BE2C (cell line): ENCODE results near the gene CCDC9B.

Experiments used
- DNase-seq: peaks from one replicate; pipeline ENCODE4 v3.0.0-alpha.2; 2020
- H3K27me3 ChIP-seq: fragments of 250-450 bp; sonication (Bioruptor Pico); 2 replicates; pipeline ENCODE4 v1.5.1; 2020; ENCODE audit warnings: mild to moderate bottlenecking
- H3K36me3 ChIP-seq: fragments of 250-450 bp; sonication (Bioruptor Pico); 2 replicates; pipeline ENCODE4 v1.5.1; 2020; ENCODE audit warnings: mild to moderate bottlenecking
- H3K4me1 ChIP-seq: fragments of 250-450 bp; sonication (Bioruptor Pico); 2 replicates; pipeline ENCODE4 v1.5.1; 2020
- H3K4me3 ChIP-seq: 2 replicates; pipeline ENCODE4 v1.5.1; 2011; ENCODE audit warnings: low read depth, low read length
- H3K9me3 ChIP-seq: fragments of 250-450 bp; sonication (Bioruptor Pico); 2 replicates; pipeline ENCODE4 v1.5.1; 2020
- CTCF ChIP-seq: IDR thresholded peaks from 2 replicates; pipeline ENCODE4 v1.5.1; 2012; ENCODE audit warnings: mild to moderate bottlenecking, low read depth, low read length

Gene CCDC9B

GRCh38 chr15:40306371-40306770, 34.4 kb downstream of the CCDC9B start:
- TF ChIP-seq CTCF: no peak
- Histone ChIP-seq H3K27me3 (no peaks in the 10 kb centered on the region), H3K9me3 (no peaks in the 10 kb centered on the region), H3K36me3 (no peaks in the 10 kb centered on the region), H3K4me1 (peaks cover 11% of the 10 kb centered on the region), H3K4me3 (no peak overlapping the region)
- DNase-seq: no peak

GRCh38 chr15:40305281-40305680, 35.5 kb downstream of the CCDC9B start:
- Histone ChIP-seq H3K27me3 (no peaks in the 10 kb centered on the region), H3K4me3 (no peak overlapping the region), H3K9me3 (no peaks in the 10 kb centered on the region), H3K36me3 (no peaks in the 10 kb centered on the region), H3K4me1 (peaks cover 14% of the 10 kb centered on the region)
- no peak for DNase-seq
- no peak for TF ChIP-seq CTCF

- H3K36me3 ChIP-seq: no peaks in the 10 kb centered on the region
- no peak for TF ChIP-seq CTCF
- no peaks in the 10 kb centered on the region for H3K9me3 ChIP-seq
- no peak for DNase-seq
- H3K4me1 ChIP-seq: peaks cover 14% of the 10 kb centered on the region
- H3K4me3 ChIP-seq: no peak overlapping the region
- H3K27me3 ChIP-seq: no peaks in the 10 kb centered on the region
Observed at GRCh38 chr15:40303576-40303975, 37.2 kb downstream of the CCDC9B start.

GRCh38 chr15:40302981-40303380, 37.8 kb downstream of the CCDC9B start:
- no peaks in the 10 kb centered on the region for H3K36me3 ChIP-seq
- TF ChIP-seq CTCF: no peak

GRCh38 chr15:40302288-40302886, 38.4 kb downstream of the CCDC9B start:
- Histone ChIP-seq H3K27me3 (no peaks in the 10 kb centered on the region), H3K4me1 (peaks cover 14% of the 10 kb centered on the region), H3K36me3 (no peaks in the 10 kb centered on the region), H3K9me3 (no peaks in the 10 kb centered on the region), H3K4me3 (no peak overlapping the region)
- DNase-seq: no peak
- TF ChIP-seq CTCF: no peak

More at GRCh38 chr15:40302981-40303380, 37.8 kb downstream of the CCDC9B start:
- H3K9me3 ChIP-seq: no peaks in the 10 kb centered on the region
- no peak for DNase-seq
- peaks cover 14% of the 10 kb centered on the region for H3K4me1 ChIP-seq
- no peaks in the 10 kb centered on the region for H3K27me3 ChIP-seq
- no peak overlapping the region for H3K4me3 ChIP-seq

- TF ChIP-seq CTCF: no peak
- Histone ChIP-seq H3K27me3 (no peaks in the 10 kb centered on the region), H3K4me1 (peaks cover 14% of the 10 kb centered on the region), H3K4me3 (peak overlapping the region; percentile 2), H3K9me3 (no peaks in the 10 kb centered on the region), H3K36me3 (no peaks in the 10 kb centered on the region)
- DNase-seq: peak; percentile 78
Observed at GRCh38 chr15:40301467-40302179, 39.1 kb downstream of the CCDC9B start.
